Endodermal cell (in vitro differentiated cells): ENCODE data around the gene MAML2. TPM values are rescaled to one million over a fixed set of nuclear protein-coding genes. Genes with fewer than 3 reads are reported as not detected.

Source experiments
- DNase-seq: peaks from one replicate; pipeline ENCODE4 v3.0.0-alpha.2; 2017
- H3K27ac ChIP-seq: 2 replicates; pipeline ENCODE4 v1.5.1; 2013; ENCODE audit warnings: mild to moderate bottlenecking, low read depth, low read length, moderate library complexity
- H3K27me3 ChIP-seq: 2 replicates; pipeline ENCODE4 v1.6.1; 2013; ENCODE audit warnings: mild to moderate bottlenecking, low read length, moderate library complexity; ENCODE audit not compliant: insufficient read depth, control insufficient read depth, poor library complexity, severe bottlenecking
- H3K36me3 ChIP-seq: 2 replicates; pipeline ENCODE4 v1.7.0; 2013; ENCODE audit warnings: mild to moderate bottlenecking, low read length, moderate library complexity; ENCODE audit not compliant: control insufficient read depth, insufficient read depth
- H3K4me1 ChIP-seq: one replicate; pipeline ENCODE4 v1.7.0; 2013; ENCODE audit warnings: low read length; ENCODE audit not compliant: control insufficient read depth, insufficient read depth
- H3K4me3 ChIP-seq: 2 replicates; pipeline ENCODE4 v1.5.1; 2013; ENCODE audit warnings: mild to moderate bottlenecking, low read length, moderate library complexity
- H3K9ac ChIP-seq: 2 replicates; pipeline ENCODE4 v1.6.1; 2013; ENCODE audit warnings: mild to moderate bottlenecking, low read length, moderate library complexity; ENCODE audit not compliant: poor library complexity, severe bottlenecking; ENCODE audit errors: extremely low read depth
- H3K9me3 ChIP-seq: 2 replicates; pipeline ENCODE4 v1.6.1; 2013; ENCODE audit warnings: mild to moderate bottlenecking, low read length, moderate library complexity; ENCODE audit not compliant: control insufficient read depth
- H3K27ac Mint-ChIP-seq: 2 replicates; pipeline ENCODE4 v1.8.0; 2020; ENCODE audit warnings: mixed read lengths
- H3K27me3 Mint-ChIP-seq: 2 replicates; pipeline ENCODE4 v1.8.0; 2021; ENCODE audit warnings: mild to moderate bottlenecking, mixed read lengths; ENCODE audit not compliant: insufficient read depth
- H3K36me3 Mint-ChIP-seq: 2 replicates; pipeline ENCODE4 v1.8.0; 2020; ENCODE audit warnings: low read depth, mixed read lengths
- H3K4me1 Mint-ChIP-seq: 2 replicates; pipeline ENCODE4 v1.8.0; 2020; ENCODE audit warnings: mixed read lengths
- H3K4me3 Mint-ChIP-seq: 2 replicates; pipeline ENCODE4 v1.8.0; 2020; ENCODE audit warnings: mild to moderate bottlenecking, moderate library complexity, mixed read lengths
- H3K9me3 Mint-ChIP-seq: 2 replicates; pipeline ENCODE4 v1.8.0; 2020; ENCODE audit warnings: mild to moderate bottlenecking, mixed read lengths
- CTCF ChIP-seq: fragments of 200-600 bp; sonication (generic); conservative IDR thresholded peaks from 2 replicates; pipeline ENCODE4 v1.5.0; 2021; ENCODE audit warnings: antibody characterized with exemption, mild to moderate bottlenecking
- WGBS, 2 experiments: methylation state at CpG; one replicate each; pipeline versions ENCODE4 v1.1.5 to v1.1.7; 2013; ENCODE audit warnings: missing lambda C conversion rate in 2 of 2, mixed read lengths in 1 of 2; ENCODE audit not compliant: insufficient coverage in 1 of 2, insufficient read length in 1 of 2; 5-methylcytosine and 5-hydroxymethylcytosine counted together
- total RNA-seq, 2 donors: library from RNA; stranded (reverse); fragmentation: NEBNext Ultra II Directional in 1 of 2; extraction: Animal tissue kit (Norgen Biotek cat#: 25700) in 1 of 2; gene quantifications; 2 replicates in 1 of 2; 3 replicates in 1 of 2; pipeline ENCODE4 v1.2.1, GENCODE V29; 2021

Gene MAML2
- total RNA-seq, 2 donors from 2014 or later, result 6.6 to 8.0 TPM

- Mint-ChIP-seq H3K27me3 (no peaks in the 10 kb centered on the region), H3K4me3 (no peak overlapping the region), H3K9me3 (no peaks in the 10 kb centered on the region), H3K36me3 (no peaks in the 10 kb centered on the region), H3K27ac (no peak overlapping the region), H3K4me1 (peaks cover 23% of the 10 kb centered on the region)
- Histone ChIP-seq H3K27me3 (no peaks in the 10 kb centered on the region), H3K9me3 (no peaks in the 10 kb centered on the region), H3K9ac (no peak overlapping the region), H3K36me3 (no peaks in the 10 kb centered on the region), H3K27ac (no peak overlapping the region), H3K4me3 (no peak overlapping the region), H3K4me1 (peaks cover 5% of the 10 kb centered on the region)
- TF ChIP-seq CTCF, result no peak
- DNase-seq, result no peak
- 60 to 89% methylated on average over 1 to 2 of the region's 3 CpGs for WGBS, 2 experiments
Measured at GRCh38 chr11:96088914-96089313, 254.1 kb downstream of the MAML2 start.

- peak overlapping the region; percentile 69 for H3K27ac ChIP-seq
- no peak overlapping the region for H3K4me3 Mint-ChIP-seq
- H3K9ac ChIP-seq, result no peak overlapping the region
- H3K4me1 Mint-ChIP-seq, result peaks cover 18% of the 10 kb centered on the region
- H3K36me3 ChIP-seq, result no peaks in the 10 kb centered on the region
- 100% methylated on average over 1 of the region's 1 CpG; no CpG with 5 or more reads in 1 of the 2 experiments for WGBS, 2 experiments
- H3K9me3 Mint-ChIP-seq, result no peaks in the 10 kb centered on the region
- H3K27me3 ChIP-seq, result no peaks in the 10 kb centered on the region
- no peak overlapping the region for H3K27ac Mint-ChIP-seq
- H3K36me3 Mint-ChIP-seq, result no peaks in the 10 kb centered on the region
- no peaks in the 10 kb centered on the region for H3K9me3 ChIP-seq
- no peaks in the 10 kb centered on the region for H3K27me3 Mint-ChIP-seq
- DNase-seq, result no peak
- no peak for TF ChIP-seq CTCF
- peaks cover 7% of the 10 kb centered on the region for H3K4me1 ChIP-seq
- H3K4me3 ChIP-seq, result no peak overlapping the region
Measured at GRCh38 chr11:96086111-96086510, 256.9 kb downstream of the MAML2 start.

- Mint-ChIP-seq H3K36me3 (no peaks in the 10 kb centered on the region), H3K9me3 (no peaks in the 10 kb centered on the region), H3K27me3 (no peaks in the 10 kb centered on the region), H3K4me1 (peaks cover 22% of the 10 kb centered on the region), H3K4me3 (no peak overlapping the region), H3K27ac (no peak overlapping the region)
- Histone ChIP-seq H3K27me3 (no peaks in the 10 kb centered on the region), H3K9me3 (no peaks in the 10 kb centered on the region), H3K9ac (no peak overlapping the region), H3K4me1 (peaks cover 7% of the 10 kb centered on the region), H3K36me3 (no peaks in the 10 kb centered on the region), H3K4me3 (no peak overlapping the region), H3K27ac (peak overlapping the region; percentile 69)
- DNase-seq, result no peak
- TF ChIP-seq CTCF, result no peak
- 95% methylated on average over 1 of the region's 1 CpG; no CpG with 5 or more reads in 1 of the 2 experiments for WGBS, 2 experiments
Measured at GRCh38 chr11:96085319-96085930, 257.6 kb downstream of the MAML2 start.
